Measurements from ENCODE around the gene BLTP3A. TPM values are rescaled to one million over a fixed set of nuclear protein-coding genes. Genes with fewer than 3 reads are reported as not detected.

Gene BLTP3A
- polyA plus RNA-seq, 1 donor from 2014 or later: 11.2 TPM

DNA sequence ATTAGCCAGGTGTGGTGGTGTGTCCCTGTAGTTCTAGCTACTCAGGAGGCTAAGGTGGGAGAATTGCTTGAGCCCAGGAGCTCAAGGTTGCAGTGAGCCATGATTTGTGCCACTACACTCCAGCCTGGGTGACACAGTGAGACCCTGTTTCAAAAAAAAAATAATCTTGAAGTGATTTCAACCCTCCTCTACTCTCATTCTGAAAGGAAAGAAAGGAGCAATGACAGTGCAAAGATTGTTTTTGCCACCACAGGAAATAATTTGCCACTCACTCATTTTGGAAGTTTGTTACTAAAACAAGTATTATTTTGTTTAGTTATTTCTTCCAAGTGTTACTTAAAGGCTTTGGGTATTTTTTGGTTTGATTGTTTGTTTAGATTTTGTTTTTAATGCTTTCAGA, 45.6 kb downstream of the BLTP3A start:
- Histone ChIP-seq H4K20me1 (ENCODE audit: insufficient read depth) (no peaks in the 10 kb centered on the region), H3K36me3 (ENCODE audit: insufficient read depth, low read length) (no peaks in the 10 kb centered on the region), H3K27ac (ENCODE audit: low read length) (no peak overlapping the region), H3F3A (ENCODE audit: insufficient read depth, low read length, poor library complexity, severe bottlenecking) (no peaks in the 10 kb centered on the region), H3K9ac (ENCODE audit: low read length) (no peak overlapping the region), H2AFZ (ENCODE audit: low read depth, low read length) (no peak overlapping the region), H3K9me2 (ENCODE audit: insufficient read depth, low read length) (no peaks in the 10 kb centered on the region), H3K27me3 (ENCODE audit: insufficient read depth, low read depth, low read length) (no peaks in the 10 kb centered on the region), H3K4me2 (ENCODE audit: low read length) (no peak overlapping the region), H3K4me3 (ENCODE audit: low read length) (no peak overlapping the region), H3K9me3 (ENCODE audit: low read length) (no peaks in the 10 kb centered on the region), H3K79me2 (replicated peaks; ENCODE audit: insufficient read depth, low read length) (no peaks in the 10 kb centered on the region)
- TF ChIP-seq EZH2 (IDR thresholded peaks at IDR 0.05; ENCODE audit: borderline replicate concordance, insufficient read depth, low read length, poor library complexity, severe bottlenecking) (no peak), MXI1 (conservative IDR thresholded peaks at IDR 0.05; ENCODE audit: poor library complexity, severe bottlenecking) (no peak)

DNA sequence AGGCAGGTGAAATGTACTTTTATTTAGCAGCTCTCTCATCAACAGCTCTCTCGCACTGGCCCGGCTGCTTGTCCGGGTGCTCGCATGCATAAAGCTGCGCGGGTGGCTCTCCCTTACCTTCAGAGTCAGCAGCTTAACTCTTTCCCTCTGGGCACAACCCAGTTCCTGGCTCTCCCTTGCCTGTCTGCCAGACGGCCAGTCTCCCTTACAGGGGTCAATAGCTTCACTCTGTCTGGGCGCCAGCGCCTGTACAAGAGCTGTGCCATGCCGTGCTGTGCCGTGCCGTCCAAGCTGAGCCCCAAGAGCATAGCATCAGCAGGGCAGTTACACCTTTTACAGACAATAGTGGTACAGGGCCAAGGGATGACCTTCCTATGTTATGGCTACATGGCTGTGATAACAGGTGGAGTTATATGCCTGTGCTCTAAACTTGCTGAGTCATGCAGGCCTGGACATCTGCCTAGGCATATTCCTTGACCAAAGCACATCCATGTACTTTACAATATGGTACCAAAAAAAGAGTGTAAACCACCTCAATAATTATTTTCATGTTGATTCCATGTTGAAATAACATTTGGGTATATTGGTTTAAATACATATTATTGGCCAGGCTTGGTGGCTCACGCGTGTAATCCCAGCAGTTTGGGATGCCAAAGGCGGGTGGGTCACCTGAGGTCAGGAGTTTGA, 47.9 kb downstream of the BLTP3A start:
- Histone ChIP-seq H2AFZ (ENCODE audit: low read depth, low read length) (no peak overlapping the region), H3K4me3 (ENCODE audit: low read length) (no peak overlapping the region), H4K20me1 (ENCODE audit: insufficient read depth) (no peaks in the 10 kb centered on the region), H3K36me3 (ENCODE audit: insufficient read depth, low read length) (no peaks in the 10 kb centered on the region), H3K27me3 (ENCODE audit: insufficient read depth, low read depth, low read length) (no peaks in the 10 kb centered on the region), H3K4me2 (ENCODE audit: low read length) (no peak overlapping the region), H3K79me2 (replicated peaks; ENCODE audit: insufficient read depth, low read length) (no peaks in the 10 kb centered on the region), H3K9me3 (ENCODE audit: low read length) (no peaks in the 10 kb centered on the region), H3K9ac (ENCODE audit: low read length) (no peak overlapping the region), H3K9me2 (ENCODE audit: insufficient read depth, low read length) (no peaks in the 10 kb centered on the region), H3F3A (ENCODE audit: insufficient read depth, low read length, poor library complexity, severe bottlenecking) (no peaks in the 10 kb centered on the region), H3K27ac (ENCODE audit: low read length) (no peak overlapping the region)
- TF ChIP-seq MXI1 (conservative IDR thresholded peaks at IDR 0.05; ENCODE audit: poor library complexity, severe bottlenecking) (no peak), RAD21 (conservative IDR thresholded peaks at IDR 0.05) (no peak), EP300 (conservative IDR thresholded peaks at IDR 0.05; ENCODE audit: poor library complexity, severe bottlenecking) (no peak), POLR2AphosphoS5 (IDR thresholded peaks at IDR 0.05) (no peak)
- TF ChIP-seq, protein P1, sequence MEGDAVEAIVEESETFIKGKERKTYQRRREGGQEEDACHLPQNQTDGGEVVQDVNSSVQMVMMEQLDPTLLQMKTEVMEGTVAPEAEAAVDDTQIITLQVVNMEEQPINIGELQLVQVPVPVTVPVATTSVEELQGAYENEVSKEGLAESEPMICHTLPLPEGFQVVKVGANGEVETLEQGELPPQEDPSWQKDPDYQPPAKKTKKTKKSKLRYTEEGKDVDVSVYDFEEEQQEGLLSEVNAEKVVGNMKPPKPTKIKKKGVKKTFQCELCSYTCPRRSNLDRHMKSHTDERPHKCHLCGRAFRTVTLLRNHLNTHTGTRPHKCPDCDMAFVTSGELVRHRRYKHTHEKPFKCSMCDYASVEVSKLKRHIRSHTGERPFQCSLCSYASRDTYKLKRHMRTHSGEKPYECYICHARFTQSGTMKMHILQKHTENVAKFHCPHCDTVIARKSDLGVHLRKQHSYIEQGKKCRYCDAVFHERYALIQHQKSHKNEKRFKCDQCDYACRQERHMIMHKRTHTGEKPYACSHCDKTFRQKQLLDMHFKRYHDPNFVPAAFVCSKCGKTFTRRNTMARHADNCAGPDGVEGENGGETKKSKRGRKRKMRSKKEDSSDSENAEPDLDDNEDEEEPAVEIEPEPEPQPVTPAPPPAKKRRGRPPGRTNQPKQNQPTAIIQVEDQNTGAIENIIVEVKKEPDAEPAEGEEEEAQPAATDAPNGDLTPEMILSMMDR (IDR thresholded peaks at IDR 0.05; ENCODE audit: poor library complexity, severe bottlenecking): no peak

Small RNAs within 50 kb of the gene (small RNA-seq; reads per million reads assigned to genes)
- gene RF00019: 0 to 1.2 (median 0) reads per million in 3 experiments

Other genes starting within 250 kb of the BLTP3A start
- gene SPDEF, start 235.8 kb upstream of the BLTP3A start, polyA plus RNA-seq: 0.24 and 0.36 TPM in 2 replicates
- 15.3 and 16.0 TPM in 2 replicates for gene ILRUN, start 95.3 kb upstream of the BLTP3A start, polyA plus RNA-seq
- 241 and 251 TPM in 2 replicates for gene SNRPC, start 34.6 kb upstream of the BLTP3A start, polyA plus RNA-seq
- 110 and 115 TPM in 2 replicates for gene TAF11, start 96.0 kb downstream of the BLTP3A start, polyA plus RNA-seq
- 22.6 and 25.1 TPM in 2 replicates for gene ANKS1A, start 97.2 kb downstream of the BLTP3A start, polyA plus RNA-seq